ENCODE results near the gene MRPL12. TPM values are rescaled to one million over a fixed set of nuclear protein-coding genes. Genes with fewer than 3 reads are reported as not detected.

Gene MRPL12
- total RNA-seq, 1 donor from 2014 or later, result 58.5 TPM

DNA sequence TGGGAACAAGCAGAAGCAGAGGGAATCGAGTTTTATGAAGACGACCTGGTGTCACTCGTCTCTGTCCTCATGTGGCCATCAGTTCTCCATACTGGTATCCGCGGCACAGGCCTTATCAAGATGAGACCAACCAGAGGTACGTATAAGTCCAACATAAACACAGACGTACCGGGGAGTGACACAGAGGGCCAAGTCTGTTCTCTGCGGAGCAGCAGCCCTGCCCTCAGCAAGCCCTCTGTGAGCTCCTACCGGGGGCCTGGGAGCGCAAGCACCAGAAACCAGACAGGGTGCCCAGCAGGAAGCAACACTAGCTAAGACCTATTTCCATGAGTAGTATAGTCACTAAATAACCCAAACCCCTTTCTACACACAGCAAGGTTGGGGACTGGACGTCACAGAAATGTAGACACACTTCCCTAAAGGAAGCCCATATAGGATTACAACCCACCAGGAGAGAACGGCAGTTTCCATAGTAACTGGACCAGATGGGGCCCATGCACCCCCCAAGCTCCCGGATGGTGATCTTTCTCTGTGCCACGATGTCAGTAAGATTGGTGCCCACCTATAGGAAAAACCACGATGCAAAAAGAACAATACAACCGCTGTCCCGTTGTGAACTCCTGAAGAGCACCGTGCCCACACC, 20.5 kb upstream of the MRPL12 start:
- Mint-ChIP-seq H3K27me3 (ENCODE audit: unreplicated experiment) (peaks cover 10% of the 10 kb centered on the region), H3K4me1 (ENCODE audit: unreplicated experiment) (peaks cover 21% of the 10 kb centered on the region), H3K27ac (ENCODE audit: unreplicated experiment) (peak overlapping the region; percentile 94), H3K9me3 (ENCODE audit: unreplicated experiment) (no peaks in the 10 kb centered on the region), H3K4me3 (ENCODE audit: unreplicated experiment) (peak overlapping the region; percentile 98), H3K36me3 (ENCODE audit: low read depth, unreplicated experiment) (peaks cover 19% of the 10 kb centered on the region)
- DNase-seq (ENCODE audit: low spot score), result no peak
- TF ChIP-seq, protein P1, sequence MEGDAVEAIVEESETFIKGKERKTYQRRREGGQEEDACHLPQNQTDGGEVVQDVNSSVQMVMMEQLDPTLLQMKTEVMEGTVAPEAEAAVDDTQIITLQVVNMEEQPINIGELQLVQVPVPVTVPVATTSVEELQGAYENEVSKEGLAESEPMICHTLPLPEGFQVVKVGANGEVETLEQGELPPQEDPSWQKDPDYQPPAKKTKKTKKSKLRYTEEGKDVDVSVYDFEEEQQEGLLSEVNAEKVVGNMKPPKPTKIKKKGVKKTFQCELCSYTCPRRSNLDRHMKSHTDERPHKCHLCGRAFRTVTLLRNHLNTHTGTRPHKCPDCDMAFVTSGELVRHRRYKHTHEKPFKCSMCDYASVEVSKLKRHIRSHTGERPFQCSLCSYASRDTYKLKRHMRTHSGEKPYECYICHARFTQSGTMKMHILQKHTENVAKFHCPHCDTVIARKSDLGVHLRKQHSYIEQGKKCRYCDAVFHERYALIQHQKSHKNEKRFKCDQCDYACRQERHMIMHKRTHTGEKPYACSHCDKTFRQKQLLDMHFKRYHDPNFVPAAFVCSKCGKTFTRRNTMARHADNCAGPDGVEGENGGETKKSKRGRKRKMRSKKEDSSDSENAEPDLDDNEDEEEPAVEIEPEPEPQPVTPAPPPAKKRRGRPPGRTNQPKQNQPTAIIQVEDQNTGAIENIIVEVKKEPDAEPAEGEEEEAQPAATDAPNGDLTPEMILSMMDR (IDR thresholded peaks at IDR 0.05; ENCODE audit: unreplicated experiment), result no peak

DNA sequence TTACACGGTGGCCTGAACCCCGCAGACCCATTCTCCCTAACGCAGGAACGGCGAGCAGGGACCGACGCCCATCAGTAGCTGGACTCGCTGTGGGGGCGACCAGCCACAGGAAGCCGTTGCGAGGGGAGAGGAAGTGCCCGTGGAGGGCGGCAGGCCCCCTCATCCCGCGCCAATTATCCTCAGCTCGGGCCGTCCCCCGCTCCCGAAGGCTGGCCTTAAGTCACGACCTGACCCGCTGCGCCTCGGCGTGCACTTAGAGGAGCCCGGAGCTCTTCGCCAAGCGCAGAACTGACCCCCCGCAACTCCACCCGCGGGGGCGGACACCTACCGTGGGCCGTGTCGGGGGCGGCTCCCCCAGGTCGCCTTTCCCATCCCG, 20.0 kb upstream of the MRPL12 start:
- peaks cover 19% of the 10 kb centered on the region for H3K36me3 Mint-ChIP-seq (ENCODE audit: low read depth, unreplicated experiment)
- TF ChIP-seq, protein P1 (IDR thresholded peaks at IDR 0.05; ENCODE audit: unreplicated experiment), result no peak
- H3K27ac Mint-ChIP-seq (ENCODE audit: unreplicated experiment), result peak overlapping the region; percentile 94
- no peak for DNase-seq (ENCODE audit: low spot score)
- H3K4me1 Mint-ChIP-seq (ENCODE audit: unreplicated experiment), result peaks cover 21% of the 10 kb centered on the region
- H3K27me3 Mint-ChIP-seq (ENCODE audit: unreplicated experiment), result peaks cover 10% of the 10 kb centered on the region
- no peaks in the 10 kb centered on the region for H3K9me3 Mint-ChIP-seq (ENCODE audit: unreplicated experiment)
- peak overlapping the region; percentile 98 for H3K4me3 Mint-ChIP-seq (ENCODE audit: unreplicated experiment)

DNA sequence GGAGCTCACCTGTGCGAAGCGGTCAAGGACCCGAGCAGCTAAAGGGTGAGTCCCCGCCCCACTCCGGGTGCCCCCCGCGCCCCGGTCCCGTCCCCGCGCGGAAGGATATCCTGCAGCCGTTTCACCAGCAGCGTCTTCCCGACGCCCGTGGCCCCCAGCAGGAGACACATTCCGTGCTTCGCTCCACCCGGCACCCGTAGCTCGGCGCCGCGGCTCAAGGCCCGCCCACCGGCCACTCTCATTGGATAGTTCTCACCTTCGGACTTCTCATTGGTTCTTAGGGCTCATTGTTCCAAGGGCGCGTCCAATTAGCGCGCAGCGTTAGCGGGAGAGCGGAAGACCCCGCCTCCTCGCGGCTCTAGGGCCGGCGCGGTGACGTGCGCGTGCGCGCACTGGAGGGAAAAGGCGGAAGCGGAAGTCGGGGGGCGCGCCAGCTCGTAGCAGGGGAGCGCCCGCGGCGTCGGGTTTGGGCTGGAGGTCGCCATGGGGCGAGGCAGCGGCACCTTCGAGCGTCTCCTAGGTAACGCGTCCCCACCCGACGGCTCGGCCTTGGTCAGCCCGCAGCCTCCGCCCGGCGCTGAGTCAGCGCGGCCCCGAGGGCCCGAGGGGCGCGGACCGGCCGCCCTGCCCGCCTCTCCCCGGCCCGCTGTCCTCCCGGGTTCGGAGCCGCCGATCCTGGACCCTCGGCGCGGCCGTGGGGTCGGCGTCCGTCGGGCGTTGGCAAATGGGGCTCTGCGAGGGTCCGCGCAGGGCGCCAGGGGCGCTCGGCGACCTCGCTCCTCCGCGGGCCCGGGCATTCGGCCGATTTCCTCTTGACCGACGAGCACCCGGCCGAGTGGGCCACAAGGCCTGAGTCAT, 19.4 kb upstream of the MRPL12 start, which contains the start of the genes ARL16 and HGS:
Gene ARL16 (minus strand): TSS at position 214 of the 858 bp plus-strand sequence. CDS start 44 bp downstream, at position 170.
Gene HGS (plus strand): TSS at position 428 of the 858 bp plus-strand sequence. CDS start 56 bp downstream, at position 484.
- H3K9me3 Mint-ChIP-seq (ENCODE audit: unreplicated experiment), result no peaks in the 10 kb centered on the region
- H3K36me3 Mint-ChIP-seq (ENCODE audit: low read depth, unreplicated experiment), result peaks cover 22% of the 10 kb centered on the region
- peak within 1 kb of the TSS; percentile 94 for H3K27ac Mint-ChIP-seq (ENCODE audit: unreplicated experiment)
- H3K4me1 Mint-ChIP-seq (ENCODE audit: unreplicated experiment), result peaks cover 21% of the 10 kb centered on the region
- DNase-seq (ENCODE audit: low spot score), result peak; percentile 98
- peak within 1 kb of the TSS; percentile 98 for H3K4me3 Mint-ChIP-seq (ENCODE audit: unreplicated experiment)
- H3K27me3 Mint-ChIP-seq (ENCODE audit: unreplicated experiment), result peaks cover 12% of the 10 kb centered on the region
- TF ChIP-seq, protein P1 (IDR thresholded peaks at IDR 0.05; ENCODE audit: unreplicated experiment), result no peak

DNA sequence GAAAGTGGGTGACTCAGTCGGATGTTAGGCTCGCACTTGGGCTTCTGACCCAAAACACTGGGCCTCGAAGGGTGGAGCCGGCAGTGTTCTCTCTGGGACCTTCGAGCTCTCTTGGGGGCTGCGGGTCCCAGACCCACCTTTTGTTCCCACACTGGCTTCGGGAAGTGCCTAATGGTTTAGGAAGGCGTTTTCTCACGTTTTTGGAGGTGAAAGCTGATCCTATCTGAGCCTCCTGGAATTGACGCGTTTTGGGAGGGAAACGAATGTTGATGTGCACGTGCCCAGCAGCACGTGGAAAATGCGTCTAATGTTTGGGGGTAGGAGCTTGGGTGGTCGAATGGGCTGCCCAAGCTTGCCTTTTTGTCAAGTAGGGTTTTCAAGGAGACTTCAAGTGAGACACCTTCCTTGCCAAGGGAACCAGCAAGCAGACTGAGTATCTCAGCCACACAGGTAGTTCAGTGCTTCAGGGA, 18.7 kb upstream of the MRPL12 start:
- H3K4me3 Mint-ChIP-seq (ENCODE audit: unreplicated experiment), result peak overlapping the region; percentile 92
- H3K4me1 Mint-ChIP-seq (ENCODE audit: unreplicated experiment), result peaks cover 24% of the 10 kb centered on the region
- H3K9me3 Mint-ChIP-seq (ENCODE audit: unreplicated experiment), result no peaks in the 10 kb centered on the region
- no peak for DNase-seq (ENCODE audit: low spot score)
- H3K36me3 Mint-ChIP-seq (ENCODE audit: low read depth, unreplicated experiment), result peaks cover 29% of the 10 kb centered on the region
- TF ChIP-seq, protein P1 (IDR thresholded peaks at IDR 0.05; ENCODE audit: unreplicated experiment), result no peak
- peak overlapping the region; percentile 89 for H3K27ac Mint-ChIP-seq (ENCODE audit: unreplicated experiment)
- H3K27me3 Mint-ChIP-seq (ENCODE audit: unreplicated experiment), result peaks cover 16% of the 10 kb centered on the region

Measured in endothelial cell (in vitro differentiated cells).